CD4-positive, alpha-beta T cell (primary cell): ENCODE data around the gene ARFGEF3. TPM values are rescaled to one million over a fixed set of nuclear protein-coding genes. Genes with fewer than 3 reads are reported as not detected.

Source experiments
- ATAC-seq: fragments of 200-7000 bp; cut with Tn5 transposase; one replicate; pipeline ENCODE4 v1.10.0; 2022; ENCODE audit warnings: mild to moderate bottlenecking; ENCODE audit not compliant: poor library complexity
- CTCF ChIA-PET: fragments of 350-600 bp; sonication (Branson Sonifier 250); formaldehyde crosslinking; loops from one replicate; lab custom pipeline; 2021; ENCODE audit warnings: antibody characterized with exemption, inconsistent platforms; lab: Charles Lee
- POLR2A ChIA-PET: fragments of 350-600 bp; sonication (Branson Sonifier 250); formaldehyde crosslinking; loops from one replicate; lab custom pipeline; 2021; ENCODE audit warnings: antibody characterized with exemption, inconsistent platforms; lab: Charles Lee
- DNase-seq, 14 experiments: peaks; one replicate each; pipeline ENCODE4 v3.0.0-alpha.2; 2013 to 2020; ENCODE audit warnings: mixed read lengths in 2 of 14
- H3K27ac ChIP-seq, 2 donors: one replicate each; pipeline versions ENCODE4 v1.5.1 to v1.7.0; 2013; ENCODE audit warnings: low read length in 2 of 2, low read depth in 1 of 2, mild to moderate bottlenecking in 1 of 2
- H3K27me3 ChIP-seq, 2 experiments: 1 replicate in 1 of 2; 2 replicates in 1 of 2; pipeline versions ENCODE4 v1.6.1 to v1.7.0; 2013; ENCODE audit warnings: low read length in 2 of 2, control low read depth in 1 of 2, mild to moderate bottlenecking in 1 of 2, moderate library complexity in 1 of 2; ENCODE audit not compliant: insufficient read depth in 2 of 2, control insufficient read depth in 1 of 2
- H3K36me3 ChIP-seq: one replicate; pipeline ENCODE4 v1.6.1; 2013; ENCODE audit warnings: low read length, control low read depth; ENCODE audit not compliant: insufficient read depth
- H3K4me1 ChIP-seq: one replicate; pipeline ENCODE4 v1.6.1; 2013; ENCODE audit warnings: low read length, control low read depth; ENCODE audit not compliant: insufficient read depth
- H3K4me3 ChIP-seq: one replicate; pipeline ENCODE4 v1.5.1; 2013; ENCODE audit warnings: mild to moderate bottlenecking, low read length, moderate library complexity
- H3K9me3 ChIP-seq, 2 experiments: 1 replicate in 1 of 2; 2 replicates in 1 of 2; pipeline versions ENCODE4 v1.6.1 to v1.7.0; 2013; ENCODE audit warnings: low read length in 2 of 2, mild to moderate bottlenecking in 2 of 2, control low read depth in 1 of 2, moderate library complexity in 1 of 2; ENCODE audit not compliant: control insufficient read depth in 1 of 2, insufficient read depth in 1 of 2
- H3K27ac Mint-ChIP-seq: one replicate; pipeline ENCODE4 v1.8.0; 2020; ENCODE audit warnings: mixed read lengths
- H3K27me3 Mint-ChIP-seq: one replicate; pipeline ENCODE4 v1.8.0; 2021; ENCODE audit warnings: mixed read lengths
- H3K36me3 Mint-ChIP-seq: one replicate; pipeline ENCODE4 v1.8.0; 2021; ENCODE audit warnings: low read depth, mixed read lengths
- H3K4me1 Mint-ChIP-seq: one replicate; pipeline ENCODE4 v1.8.0; 2021; ENCODE audit warnings: low read depth, mixed read lengths
- H3K4me3 Mint-ChIP-seq: one replicate; pipeline ENCODE4 v1.8.0; 2020; ENCODE audit warnings: mild to moderate bottlenecking, mixed read lengths
- H3K9me3 Mint-ChIP-seq: one replicate; pipeline ENCODE4 v1.8.0; 2020; ENCODE audit warnings: mixed read lengths
- CTCF ChIP-seq: fragments of 200-600 bp; IDR thresholded peaks from one replicate; pipeline ENCODE4 v1.8.0; 2022; ENCODE audit warnings: antibody characterized with exemption, mild to moderate bottlenecking
- intact Hi-C, 2 experiments: fragments of 100-400 bp; cut with DNase I in 1 of 2; cut with micrococcal nuclease in 1 of 2; formaldehyde crosslinking; loops; one replicate each; pipeline versions ENCODE4 v1.15.1 to v1.9.0; 2023 to 2025; cut with DNase I, micrococcal nuclease
- total RNA-seq, 174 experiments: library from RNA in 2 of 174; stranded (reverse) in 2 of 174; gene quantifications; one replicate each; pipeline ENCODE4 v1.2.3 and lab custom pipeline; 2021 to 2026

ARFGEF3 gene
- total RNA-seq, 2 experiments from 2014 or later = not detected

DNA sequence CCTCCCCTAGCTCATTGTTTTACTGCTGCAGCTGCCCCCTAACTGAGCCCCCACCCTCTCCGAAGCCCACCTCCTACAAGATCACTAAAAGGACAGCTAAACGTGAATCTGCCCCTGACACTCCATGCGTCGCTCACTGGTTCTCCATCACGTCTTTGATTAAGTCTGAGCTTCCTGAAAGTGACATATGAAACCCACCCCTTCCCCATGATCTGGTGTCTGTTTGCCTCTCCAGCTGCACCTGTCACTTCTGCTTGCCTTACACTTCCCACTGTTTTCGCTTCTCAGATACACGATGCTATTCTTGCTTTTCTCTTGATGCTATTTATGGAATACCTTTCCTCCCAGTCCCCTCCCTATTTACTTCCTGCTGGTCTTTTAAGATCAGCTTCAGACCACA lies 46.5 kb upstream of the ARFGEF3 start:
- H3K27me3 Mint-ChIP-seq = peaks cover 31% of the 10 kb centered on the region
- intact Hi-C loops = loop anchor here (1.0 to 10.0 kb wide), 7 partner anchors 290 to 870 kb away; partner anchors contain the start of genes HEBP2 (in 1 of the 2) and REPS1 (in 1 of the 2)
- peaks cover 6% of the 10 kb centered on the region for H3K4me1 Mint-ChIP-seq
- no peaks in the 10 kb centered on the region for H3K9me3 ChIP-seq
- no peak overlapping the region for H3K4me3 Mint-ChIP-seq
- POLR2A ChIA-PET = interaction anchor here (1.0 to 1.2 kb wide), 3 partner anchors 11 to 403 kb away, joined by 3 to 6 read pairs (median 5); no protein-coding TSS in a partner anchor
- no peaks in the 10 kb centered on the region for H3K36me3 Mint-ChIP-seq
- no peaks in the 10 kb centered on the region for H3K27me3 ChIP-seq
- TF ChIP-seq CTCF = no peak
- no peak overlapping the region for H3K4me3 ChIP-seq
- H3K36me3 ChIP-seq = no peaks in the 10 kb centered on the region
- DNase-seq (peak in 2 of 14 experiments; percentile 10 to 20), ATAC-seq (no peak)
- H3K9me3 Mint-ChIP-seq = no peaks in the 10 kb centered on the region
- H3K4me1 ChIP-seq = no peaks in the 10 kb centered on the region
- H3K27ac Mint-ChIP-seq = no peak overlapping the region
- CTCF ChIA-PET = interaction anchor here (1.3 to 3.0 kb wide), 7 partner anchors 9 to 1254 kb away, joined by 3 to 15 read pairs (median 6); no protein-coding TSS in a partner anchor
- H3K27ac ChIP-seq = no peak overlapping the region

- H3K27me3 Mint-ChIP-seq = peaks cover 32% of the 10 kb centered on the region
- peaks cover 6% of the 10 kb centered on the region for H3K4me1 Mint-ChIP-seq
- H3K27ac Mint-ChIP-seq = no peak overlapping the region
- ChIA-PET CTCF (interaction anchor here (0.6 to 3.0 kb wide), 11 partner anchors 8 to 650 kb away, joined by 3 to 15 read pairs (median 4); no protein-coding TSS in a partner anchor), POLR2A (interaction anchor here (0.6 to 1.2 kb wide), 6 partner anchors 10 to 476 kb away, joined by 3 to 6 read pairs (median 3); no protein-coding TSS in a partner anchor)
- Histone ChIP-seq H3K9me3 (no peaks in the 10 kb centered on the region), H3K4me1 (no peaks in the 10 kb centered on the region), H3K36me3 (no peaks in the 10 kb centered on the region), H3K27me3 (no peaks in the 10 kb centered on the region), H3K4me3 (no peak overlapping the region), H3K27ac (no peak overlapping the region)
- TF ChIP-seq CTCF = peak; percentile 90
- ATAC-seq (peak; percentile 91), DNase-seq (peak in 11 of 14 experiments; percentile 13 to 83 (median 32))
- H3K36me3 Mint-ChIP-seq = no peaks in the 10 kb centered on the region
- intact Hi-C loops = loop anchor here (1.0 to 10.0 kb wide), 10 partner anchors 171 to 869 kb away; partner anchors contain the start of genes HEBP2 (in 1 of the 2) and REPS1 (in 1 of the 2)
- H3K9me3 Mint-ChIP-seq = no peaks in the 10 kb centered on the region
- no peak overlapping the region for H3K4me3 Mint-ChIP-seq
These were observed 45.7 kb upstream of the ARFGEF3 start for GRCh38 chr6:138115877-138116660.

- no peak overlapping the region for H3K4me3 ChIP-seq
- H3K4me1 ChIP-seq = no peaks in the 10 kb centered on the region
- H3K9me3 ChIP-seq = no peaks in the 10 kb centered on the region
- no peak overlapping the region for H3K27ac ChIP-seq
- Mint-ChIP-seq H3K27me3 (peaks cover 30% of the 10 kb centered on the region), H3K4me3 (no peak overlapping the region), H3K27ac (no peak overlapping the region), H3K36me3 (no peaks in the 10 kb centered on the region), H3K4me1 (peaks cover 6% of the 10 kb centered on the region), H3K9me3 (no peaks in the 10 kb centered on the region)
- peaks cover 0 to under 1% of the 10 kb centered on the region in 2 experiments for H3K27me3 ChIP-seq
- ChIA-PET CTCF (interaction anchor here (0.8 to 3.0 kb wide), 6 partner anchors 11 to 649 kb away, joined by 3 to 15 read pairs (median 7); no protein-coding TSS in a partner anchor), POLR2A (interaction anchor here (0.7 to 1.0 kb wide), 2 partner anchors 11 to 400 kb away, joined by 3 read pairs; no protein-coding TSS in a partner anchor)
- intact Hi-C loops = loop anchor here (1.0 to 10.0 kb wide), 9 partner anchors 171 to 868 kb away; partner anchors contain the start of genes HEBP2 (in 1 of the 2) and REPS1 (in 1 of the 2)
- H3K36me3 ChIP-seq = no peaks in the 10 kb centered on the region
- DNase-seq = no peak
- ATAC-seq = no peak
- TF ChIP-seq CTCF = no peak
These were observed 45.1 kb upstream of the ARFGEF3 start for GRCh38 chr6:138116661-138116999.
